GM12874 (cell line): ENCODE results near the gene SESN3.

Experiments
- CTCF ChIP-seq: IDR thresholded peaks from 2 replicates; pipeline ENCODE4 v1.5.1; 2011; ENCODE audit warnings: low read depth, mild to moderate bottlenecking, control low read depth, low read length, moderate library complexity; ENCODE audit not compliant: insufficient read depth

SESN3 gene

GRCh38 chr11:95228081-95228749, 2.8 kb downstream of the SESN3 start:
- no peak for TF ChIP-seq CTCF

- no peak for TF ChIP-seq CTCF
Observed at GRCh38 chr11:95222817-95223216, 8.2 kb downstream of the SESN3 start.

- TF ChIP-seq CTCF: no peak
Observed at GRCh38 chr11:95219599-95219998, 11.4 kb downstream of the SESN3 start.

- no peak for TF ChIP-seq CTCF
Observed at GRCh38 chr11:95218149-95218548, 12.9 kb downstream of the SESN3 start.

- no peak for TF ChIP-seq CTCF
Observed at GRCh38 chr11:95212609-95213008, 18.4 kb downstream of the SESN3 start.

- no peak for TF ChIP-seq CTCF
Observed at GRCh38 chr11:95200781-95201457, 30.1 kb downstream of the SESN3 start.

- TF ChIP-seq CTCF: no peak
Observed at GRCh38 chr11:95195831-95196230, 35.2 kb downstream of the SESN3 start.
